ENCODE results near the gene CBLB. TPM values are rescaled to one million over a fixed set of nuclear protein-coding genes. Genes with fewer than 3 reads are reported as not detected.

CBLB gene
- total RNA-seq, 1 donor from 2014 or later: 45.9 TPM

GRCh38 chr3:105758451-105758850 lies 110.4 kb downstream of the CBLB start:
- Histone ChIP-seq H3K27me3 (ENCODE audit: insufficient read depth, low read length) (no peaks in the 10 kb centered on the region), H3K27ac (ENCODE audit: low read depth, low read length) (no peak overlapping the region), H3K4me2 (ENCODE audit: low read length) (no peak overlapping the region), H3K36me3 (ENCODE audit: insufficient read depth, low read length) (peaks cover 4% of the 10 kb centered on the region), H3K9ac (ENCODE audit: low read length) (no peak overlapping the region), H4K20me1 (ENCODE audit: insufficient read depth, low read length) (peaks cover 4% of the 10 kb centered on the region), H3K4me1 (ENCODE audit: insufficient read depth, low read length) (no peaks in the 10 kb centered on the region), H2AFZ (ENCODE audit: low read depth, low read length) (no peak overlapping the region), H3K9me3 (ENCODE audit: insufficient read depth, low read depth, low read length) (no peaks in the 10 kb centered on the region), H3K4me3 (ENCODE audit: insufficient read depth, low read depth, low read length) (no peak overlapping the region), H3K79me2 (ENCODE audit: insufficient read depth, low read length) (peaks cover 36% of the 10 kb centered on the region)
- FAIRE-seq (no peak), DNase-seq (ENCODE audit: low read depth) (no peak)
- Mint-ChIP-seq H3K4me1 (ENCODE audit: low read depth, unreplicated experiment) (peaks cover 5% of the 10 kb centered on the region), H3K27me3 (ENCODE audit: low read depth, unreplicated experiment) (no peaks in the 10 kb centered on the region), H3K4me3 (ENCODE audit: unreplicated experiment) (no peak overlapping the region), H3K36me3 (ENCODE audit: low read depth, unreplicated experiment) (peaks cover 38% of the 10 kb centered on the region), H3K9me3 (ENCODE audit: unreplicated experiment) (peaks cover 9% of the 10 kb centered on the region), H3K27ac (ENCODE audit: unreplicated experiment) (no peak overlapping the region)
- TF ChIP-seq EZH2 (IDR thresholded peaks at IDR 0.05; ENCODE audit: insufficient read depth, low read length): no peak
- TF ChIP-seq, protein P1, sequence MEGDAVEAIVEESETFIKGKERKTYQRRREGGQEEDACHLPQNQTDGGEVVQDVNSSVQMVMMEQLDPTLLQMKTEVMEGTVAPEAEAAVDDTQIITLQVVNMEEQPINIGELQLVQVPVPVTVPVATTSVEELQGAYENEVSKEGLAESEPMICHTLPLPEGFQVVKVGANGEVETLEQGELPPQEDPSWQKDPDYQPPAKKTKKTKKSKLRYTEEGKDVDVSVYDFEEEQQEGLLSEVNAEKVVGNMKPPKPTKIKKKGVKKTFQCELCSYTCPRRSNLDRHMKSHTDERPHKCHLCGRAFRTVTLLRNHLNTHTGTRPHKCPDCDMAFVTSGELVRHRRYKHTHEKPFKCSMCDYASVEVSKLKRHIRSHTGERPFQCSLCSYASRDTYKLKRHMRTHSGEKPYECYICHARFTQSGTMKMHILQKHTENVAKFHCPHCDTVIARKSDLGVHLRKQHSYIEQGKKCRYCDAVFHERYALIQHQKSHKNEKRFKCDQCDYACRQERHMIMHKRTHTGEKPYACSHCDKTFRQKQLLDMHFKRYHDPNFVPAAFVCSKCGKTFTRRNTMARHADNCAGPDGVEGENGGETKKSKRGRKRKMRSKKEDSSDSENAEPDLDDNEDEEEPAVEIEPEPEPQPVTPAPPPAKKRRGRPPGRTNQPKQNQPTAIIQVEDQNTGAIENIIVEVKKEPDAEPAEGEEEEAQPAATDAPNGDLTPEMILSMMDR (IDR thresholded peaks at IDR 0.05; ENCODE audit: insufficient read depth, low read depth, low read length): no peak

DNA sequence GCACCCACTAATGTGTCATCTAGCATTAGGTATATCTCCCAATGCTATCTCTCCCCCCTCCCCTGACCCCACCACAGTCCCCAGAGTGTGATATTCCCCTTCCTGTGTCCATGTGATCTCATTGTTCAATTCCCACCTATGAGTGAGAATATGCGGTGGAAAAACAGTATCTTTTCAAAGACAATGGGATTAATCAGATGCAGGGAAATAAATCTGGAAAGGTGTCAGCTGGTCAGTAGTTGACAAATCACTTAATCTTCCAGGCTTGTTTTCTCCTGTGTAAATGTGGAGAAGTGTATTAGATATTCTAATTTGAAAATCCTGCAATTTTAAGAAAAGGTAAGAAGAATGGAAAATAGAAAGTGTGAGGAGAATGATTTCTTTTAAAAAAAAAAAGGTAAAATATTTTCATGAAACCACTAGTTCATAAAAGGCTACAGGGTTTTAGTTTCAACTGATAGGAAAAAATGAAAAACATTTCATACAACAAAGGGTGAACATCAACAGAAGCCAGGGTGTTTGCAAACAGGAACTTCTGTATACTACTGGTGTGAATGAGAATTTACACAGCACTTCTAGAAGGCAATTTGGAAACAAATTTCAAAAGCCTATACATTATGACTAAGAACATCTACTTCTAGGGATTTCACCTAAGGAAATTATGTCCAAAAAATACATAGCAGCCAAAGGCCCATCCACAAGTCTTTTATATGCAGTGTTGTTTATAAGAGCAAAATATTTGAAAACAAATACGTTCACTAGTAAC lies 113.5 kb downstream of the CBLB start:
- H3K9ac ChIP-seq (ENCODE audit: low read length): no peak overlapping the region
- TF ChIP-seq EZH2 (IDR thresholded peaks at IDR 0.05; ENCODE audit: insufficient read depth, low read length): no peak
- TF ChIP-seq, protein P1 (IDR thresholded peaks at IDR 0.05; ENCODE audit: insufficient read depth, low read depth, low read length): no peak
- FAIRE-seq (no peak), DNase-seq (ENCODE audit: low read depth) (no peak)
- no peak overlapping the region for H3K4me2 ChIP-seq (ENCODE audit: low read length)
- H3K27ac ChIP-seq (ENCODE audit: low read depth, low read length): no peak overlapping the region
- no peak overlapping the region for H2AFZ ChIP-seq (ENCODE audit: low read depth, low read length)
- no peaks in the 10 kb centered on the region for H3K9me3 ChIP-seq (ENCODE audit: insufficient read depth, low read depth, low read length)
- Mint-ChIP-seq H3K27me3 (ENCODE audit: low read depth, unreplicated experiment) (no peaks in the 10 kb centered on the region), H3K4me3 (ENCODE audit: unreplicated experiment) (no peak overlapping the region), H3K27ac (ENCODE audit: unreplicated experiment) (no peak overlapping the region), H3K4me1 (ENCODE audit: low read depth, unreplicated experiment) (peaks cover 13% of the 10 kb centered on the region), H3K36me3 (ENCODE audit: low read depth, unreplicated experiment) (peaks cover 16% of the 10 kb centered on the region), H3K9me3 (ENCODE audit: unreplicated experiment) (no peaks in the 10 kb centered on the region)
- peaks cover 24% of the 10 kb centered on the region for H3K79me2 ChIP-seq (ENCODE audit: insufficient read depth, low read length)
- peaks cover 10% of the 10 kb centered on the region for H4K20me1 ChIP-seq (ENCODE audit: insufficient read depth, low read length)
- H3K4me1 ChIP-seq (ENCODE audit: insufficient read depth, low read length): peaks cover 6% of the 10 kb centered on the region
- H3K36me3 ChIP-seq (ENCODE audit: insufficient read depth, low read length): peaks cover 4% of the 10 kb centered on the region
- no peaks in the 10 kb centered on the region for H3K27me3 ChIP-seq (ENCODE audit: insufficient read depth, low read length)
- no peak overlapping the region for H3K4me3 ChIP-seq (ENCODE audit: insufficient read depth, low read depth, low read length)

DNA sequence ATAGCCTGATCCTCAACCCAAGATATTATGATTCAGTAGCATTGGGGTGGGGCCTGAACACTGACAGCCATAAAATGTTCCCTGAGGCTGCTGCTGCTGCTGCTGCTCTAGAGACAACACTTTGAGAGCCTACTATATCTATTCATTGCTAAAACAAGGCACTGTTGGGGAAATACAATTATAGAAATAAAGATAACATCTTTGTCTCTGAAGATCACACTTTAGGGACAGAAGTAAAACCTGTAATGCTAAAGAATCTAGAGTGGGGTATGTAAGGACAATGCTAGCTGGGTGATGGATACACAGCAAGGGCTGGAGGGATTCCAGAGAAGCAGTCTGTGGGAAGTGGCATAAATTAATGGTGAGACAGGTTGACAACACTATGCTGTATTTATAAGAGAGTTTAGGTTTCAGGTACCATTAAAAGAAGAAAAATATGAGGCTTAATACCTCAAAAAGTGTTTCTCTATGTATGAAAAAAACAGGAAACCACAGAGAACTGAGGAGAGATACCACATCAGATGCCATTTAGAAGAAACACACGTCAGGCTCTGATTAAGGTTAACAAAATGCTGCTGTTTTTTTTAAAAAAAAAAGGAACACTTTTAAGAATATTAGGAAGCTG lies 115.9 kb downstream of the CBLB start:
- Histone ChIP-seq H2AFZ (ENCODE audit: low read depth, low read length) (no peak overlapping the region), H3K4me1 (ENCODE audit: insufficient read depth, low read length) (peaks cover 6% of the 10 kb centered on the region), H3K9me3 (ENCODE audit: insufficient read depth, low read depth, low read length) (no peaks in the 10 kb centered on the region), H3K27ac (ENCODE audit: low read depth, low read length) (no peak overlapping the region), H3K9ac (ENCODE audit: low read length) (no peak overlapping the region), H3K79me2 (ENCODE audit: insufficient read depth, low read length) (peaks cover 12% of the 10 kb centered on the region), H3K4me2 (ENCODE audit: low read length) (peak overlapping the region; percentile 27), H3K27me3 (ENCODE audit: insufficient read depth, low read length) (no peaks in the 10 kb centered on the region), H4K20me1 (ENCODE audit: insufficient read depth, low read length) (peaks cover 6% of the 10 kb centered on the region), H3K36me3 (ENCODE audit: insufficient read depth, low read length) (no peaks in the 10 kb centered on the region), H3K4me3 (ENCODE audit: insufficient read depth, low read depth, low read length) (no peak overlapping the region)
- H3K27ac Mint-ChIP-seq (ENCODE audit: unreplicated experiment): peak overlapping the region; percentile 48
- FAIRE-seq (peak; percentile 50), DNase-seq (ENCODE audit: low read depth) (peak; percentile 65)
- H3K4me3 Mint-ChIP-seq (ENCODE audit: unreplicated experiment): no peak overlapping the region
- peaks cover 4% of the 10 kb centered on the region for H3K36me3 Mint-ChIP-seq (ENCODE audit: low read depth, unreplicated experiment)
- H3K27me3 Mint-ChIP-seq (ENCODE audit: low read depth, unreplicated experiment): no peaks in the 10 kb centered on the region
- TF ChIP-seq, protein P1 (IDR thresholded peaks at IDR 0.05; ENCODE audit: insufficient read depth, low read depth, low read length): no peak
- TF ChIP-seq EZH2 (IDR thresholded peaks at IDR 0.05; ENCODE audit: insufficient read depth, low read length): no peak
- no peaks in the 10 kb centered on the region for H3K9me3 Mint-ChIP-seq (ENCODE audit: unreplicated experiment)
- peaks cover 13% of the 10 kb centered on the region for H3K4me1 Mint-ChIP-seq (ENCODE audit: low read depth, unreplicated experiment)

Measured in astrocyte (in vitro differentiated cells and primary cell).